Tibial nerve (tissue), 4 donors: ENCODE results near the gene PHETA1. TPM values are rescaled to one million over a fixed set of nuclear protein-coding genes. Genes with fewer than 3 reads are reported as not detected.
"Not testable (repeated sequence)": the region's sequence is repeated elsewhere in the genome, so short reads cannot be mapped to it uniquely, and the experiment has no call there.

Experiments used
- DNase-seq, 2 donors: peaks; one replicate each; pipeline ENCODE4 v3.0.0-alpha.2; 2019; ENCODE audit warnings: low spot score in 2 of 2
- H3K27ac ChIP-seq, 4 donors: fragments of 200-600 bp; sonication (generic) in 3 of 4; one replicate each; pipeline ENCODE4 v1.5.1; 2017 to 2019; ENCODE audit warnings: mild to moderate bottlenecking in 1 of 4
- H3K27me3 ChIP-seq, 2 donors: fragments of 200-600 bp; sonication (generic) in 1 of 2; one replicate each; pipeline versions ENCODE4 v1.5.1 to v1.6.0; 2017 to 2019
- H3K36me3 ChIP-seq, 3 donors: fragments of 200-600 bp; sonication (generic); one replicate each; pipeline ENCODE4 v1.5.1; 2018 to 2019
- H3K4me1 ChIP-seq, 4 donors: fragments of 200-600 bp; sonication (generic) in 3 of 4; one replicate each; pipeline ENCODE4 v1.5.1; 2017 to 2019
- H3K4me3 ChIP-seq, 4 donors: fragments of 200-600 bp; sonication (generic) in 3 of 4; one replicate each; pipeline ENCODE4 v1.5.1; 2017 to 2019; ENCODE audit warnings: mild to moderate bottlenecking in 1 of 4, moderate library complexity in 1 of 4
- H3K9me3 ChIP-seq, 4 donors: fragments of 200-600 bp; sonication (generic) in 3 of 4; one replicate each; pipeline ENCODE4 v1.5.1; 2017 to 2019
- CTCF ChIP-seq, 5 experiments: fragments of 200-600 bp in 3 of 5; fragments of 450-650 bp in 2 of 5; sonication (generic) in 3 of 5; IDR thresholded peaks; one replicate each; pipeline ENCODE4 v1.5.1; 2016 to 2019; ENCODE audit warnings: antibody characterized with exemption in 5 of 5, mild to moderate bottlenecking in 3 of 5, moderate library complexity in 2 of 5
- EP300 ChIP-seq, 2 donors: sonication (generic); formaldehyde crosslinking; IDR thresholded peaks; one replicate each; pipeline ENCODE4 v1.6.1; 2017; ENCODE audit warnings: antibody characterized with exemption in 2 of 2, mild to moderate bottlenecking in 1 of 2
- POLR2A ChIP-seq, 2 donors: fragments of 450-650 bp; IDR thresholded peaks; one replicate each; pipeline ENCODE4 v1.6.1; 2017; ENCODE audit warnings: antibody characterized with exemption in 2 of 2, mild to moderate bottlenecking in 2 of 2, moderate library complexity in 2 of 2
- WGBS, 2 donors: methylation state at CpG; one replicate each; pipeline ENCODE4 v1.1.5; 2018; 5-methylcytosine and 5-hydroxymethylcytosine counted together
- total RNA-seq, 4 donors: library from RNA; depleted of rRNA; stranded (reverse); fragments of >200 nt; gene quantifications; one replicate each; pipeline ENCODE4 v1.1.0, GENCODE V29; 2016

PHETA1 gene
- total RNA-seq, 4 donors from 2014 or later: 12.7 to 26.6 (median 18.3) TPM

GRCh38 chr12:111398530-111398929, 29.6 kb upstream of the PHETA1 start:
- no peaks in the 10 kb centered on the region for H3K9me3 ChIP-seq
- TF ChIP-seq CTCF (IDR thresholded peaks at IDR 0.05) (no peak), EP300 (IDR thresholded peaks at IDR 0.05) (peak; percentile 26 to 42)
- no peak for DNase-seq
- peaks cover 0 to 14% (median 4%) of the 10 kb centered on the region in 4 donors for H3K4me1 ChIP-seq
- WGBS, 2 donors: 80 to 84% methylated on average over 4 of the region's 4 CpGs
- no peak overlapping the region for H3K4me3 ChIP-seq
- H3K36me3 ChIP-seq: no peaks in the 10 kb centered on the region
- no peaks in the 10 kb centered on the region for H3K27me3 ChIP-seq
- H3K27ac ChIP-seq: peak overlapping the region in 2 of 4 donors; percentile 43 to 56

- peak; percentile 60 to 68 for DNase-seq
- Histone ChIP-seq H3K9me3 (no peaks in the 10 kb centered on the region), H3K4me1 (peaks cover 0 to 9% (median 3%) of the 10 kb centered on the region in 4 donors), H3K27me3 (no peaks in the 10 kb centered on the region), H3K36me3 (no peaks in the 10 kb centered on the region), H3K27ac (peak overlapping the region; percentile 8 to 73 (median 59)), H3K4me3 (peak overlapping the region in 2 of 4 donors; percentile 17 to 34)
- TF ChIP-seq POLR2A (IDR thresholded peaks at IDR 0.05): no peak
- peak; percentile 94 to 100 (median 98) for TF ChIP-seq CTCF (IDR thresholded peaks at IDR 0.05)
- peak; percentile 32 to 72 for TF ChIP-seq EP300 (IDR thresholded peaks at IDR 0.05)
- WGBS, 2 donors: 7% methylated on average over 29 to 34 of the region's 34 CpGs
Measured at GRCh38 chr12:111396726-111397445, 28.0 kb upstream of the PHETA1 start.

- not testable (repeated sequence) for H3K4me1 ChIP-seq, H3K4me3 ChIP-seq, DNase-seq, H3K36me3 ChIP-seq, H3K9me3 ChIP-seq, H3K27me3 ChIP-seq
- H3K27ac ChIP-seq: peak overlapping the region in 1 of 4 donors; percentile 73
- WGBS, 2 donors: 88 to 96% methylated on average over 7 of the region's 7 CpGs
Measured at GRCh38 chr12:111396271-111396670, 27.4 kb upstream of the PHETA1 start.

GRCh38 chr12:111395336-111396187, 26.7 kb upstream of the PHETA1 start:
- H3K27me3 ChIP-seq: no peaks in the 10 kb centered on the region
- 80% methylated on average over 8 of the region's 8 CpGs for WGBS, 2 donors
- no peak overlapping the region for H3K27ac ChIP-seq
- H3K9me3 ChIP-seq: no peaks in the 10 kb centered on the region
- H3K4me3 ChIP-seq: no peak overlapping the region
- TF ChIP-seq EP300 (IDR thresholded peaks at IDR 0.05) (no peak), CTCF (IDR thresholded peaks at IDR 0.05) (no peak), POLR2A (IDR thresholded peaks at IDR 0.05) (no peak)
- peaks cover 0 to 9% (median 3%) of the 10 kb centered on the region in 4 donors for H3K4me1 ChIP-seq
- no peak for DNase-seq
- no peaks in the 10 kb centered on the region for H3K36me3 ChIP-seq

GRCh38 chr12:111394480-111394879, 25.6 kb upstream of the PHETA1 start:
- WGBS, 2 donors: 72 to 81% methylated on average over 2 to 8 of the region's 8 CpGs
- TF ChIP-seq POLR2A (IDR thresholded peaks at IDR 0.05) (no peak), CTCF (IDR thresholded peaks at IDR 0.05) (no peak), EP300 (IDR thresholded peaks at IDR 0.05) (no peak)
- Histone ChIP-seq H3K4me1 (peaks cover 0 to 9% (median 3%) of the 10 kb centered on the region in 4 donors), H3K36me3 (no peaks in the 10 kb centered on the region), H3K27ac (peak overlapping the region in 1 of 4 donors; percentile 24), H3K9me3 (no peaks in the 10 kb centered on the region), H3K4me3 (no peak overlapping the region), H3K27me3 (no peaks in the 10 kb centered on the region)
- DNase-seq: no peak
